ENCODE data around the gene SPECC1.

DNA sequence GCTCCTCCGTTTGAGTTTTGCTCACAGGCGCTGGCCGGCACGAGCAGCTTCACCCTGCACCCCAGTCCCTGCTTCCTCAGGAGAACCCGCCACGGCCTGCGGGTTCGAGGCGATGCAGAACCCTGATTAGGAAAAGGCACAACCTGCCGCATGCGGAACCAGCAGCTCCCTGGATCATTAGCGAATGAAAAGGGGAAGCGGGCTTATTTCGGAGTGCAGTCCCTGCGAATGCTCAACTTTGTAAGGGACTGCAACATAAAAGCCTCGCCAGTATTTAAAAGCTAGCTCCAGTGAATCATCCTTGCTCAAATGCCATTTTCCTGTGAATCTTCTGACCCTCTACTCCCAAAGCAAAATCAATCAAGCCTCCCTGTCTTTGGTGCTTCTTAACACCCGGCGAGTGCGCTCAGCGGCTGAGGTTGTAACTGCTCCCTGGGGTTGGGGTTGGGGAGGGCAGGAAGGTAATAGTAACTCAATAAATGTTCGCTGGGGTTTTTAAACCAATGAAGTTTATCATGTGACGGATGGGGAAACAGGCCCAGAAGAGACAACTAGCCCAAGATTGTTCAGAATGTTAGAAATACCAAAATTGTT, 30.9 kb upstream of the SPECC1 start:
- TF ChIP-seq, protein P1, sequence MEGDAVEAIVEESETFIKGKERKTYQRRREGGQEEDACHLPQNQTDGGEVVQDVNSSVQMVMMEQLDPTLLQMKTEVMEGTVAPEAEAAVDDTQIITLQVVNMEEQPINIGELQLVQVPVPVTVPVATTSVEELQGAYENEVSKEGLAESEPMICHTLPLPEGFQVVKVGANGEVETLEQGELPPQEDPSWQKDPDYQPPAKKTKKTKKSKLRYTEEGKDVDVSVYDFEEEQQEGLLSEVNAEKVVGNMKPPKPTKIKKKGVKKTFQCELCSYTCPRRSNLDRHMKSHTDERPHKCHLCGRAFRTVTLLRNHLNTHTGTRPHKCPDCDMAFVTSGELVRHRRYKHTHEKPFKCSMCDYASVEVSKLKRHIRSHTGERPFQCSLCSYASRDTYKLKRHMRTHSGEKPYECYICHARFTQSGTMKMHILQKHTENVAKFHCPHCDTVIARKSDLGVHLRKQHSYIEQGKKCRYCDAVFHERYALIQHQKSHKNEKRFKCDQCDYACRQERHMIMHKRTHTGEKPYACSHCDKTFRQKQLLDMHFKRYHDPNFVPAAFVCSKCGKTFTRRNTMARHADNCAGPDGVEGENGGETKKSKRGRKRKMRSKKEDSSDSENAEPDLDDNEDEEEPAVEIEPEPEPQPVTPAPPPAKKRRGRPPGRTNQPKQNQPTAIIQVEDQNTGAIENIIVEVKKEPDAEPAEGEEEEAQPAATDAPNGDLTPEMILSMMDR (IDR thresholded peaks at IDR 0.05): no peak
- no peak for TF ChIP-seq POLR2A (IDR thresholded peaks at IDR 0.05)

All from lower leg skin (tissue), 3 donors.